ENCODE measurements around the gene HUNK.

HUNK gene

DNA sequence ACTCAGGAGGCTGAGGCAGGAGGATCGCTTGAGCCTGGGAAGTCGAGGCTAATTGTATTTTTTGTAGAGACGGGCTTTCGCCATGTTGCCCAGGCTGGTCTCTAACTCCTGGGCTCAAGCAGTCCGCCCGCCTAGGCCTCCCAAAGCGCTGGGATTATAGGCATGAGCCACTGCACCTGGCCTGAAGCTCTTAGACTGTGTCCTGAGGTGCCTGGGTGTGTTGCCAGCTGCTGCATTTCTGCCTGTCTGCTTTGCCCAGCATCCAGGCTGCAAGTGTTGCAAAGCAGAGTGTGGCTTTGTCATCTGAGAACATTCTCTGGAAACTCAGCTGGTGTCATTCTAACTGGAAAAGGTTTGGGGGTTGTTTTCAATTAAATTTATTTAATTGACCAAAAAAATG is 105.0 kb downstream of the HUNK start:
- Histone ChIP-seq H3K9ac (ENCODE audit: low read length) (no peak overlapping the region), H4K12ac (ENCODE audit: low read depth, low read length) (no peak overlapping the region), H3K36me3 (ENCODE audit: control insufficient read depth in 1 of 2, insufficient read depth in 2 of 2, low read length in 2 of 2) (peaks cover 0 to 4% of the 10 kb centered on the region in 2 experiments), H3K14ac (ENCODE audit: low read length) (no peak overlapping the region), H3K79me2 (ENCODE audit: control insufficient read depth, insufficient read depth, low read length, poor library complexity) (no peaks in the 10 kb centered on the region), H3K4me1 (ENCODE audit: control insufficient read depth in 1 of 2, insufficient read depth in 2 of 2, low read length in 2 of 2) (no peaks in the 10 kb centered on the region), H3K9me3 (ENCODE audit: insufficient read depth, low read depth, low read length) (peaks cover 2% of the 10 kb centered on the region), H3K27me3 (ENCODE audit: insufficient read depth, low read length) (no peaks in the 10 kb centered on the region), H3K4me2 (ENCODE audit: low read length) (no peak overlapping the region), H4K8ac (ENCODE audit: low read depth, low read length) (no peak overlapping the region), H3K4me3 (ENCODE audit: low read depth, low read length) (no peak overlapping the region), H3K4ac (ENCODE audit: low read depth, low read length) (no peak overlapping the region), H3K27ac (ENCODE audit: low read depth, low read length) (no peak overlapping the region), H2AFZ (ENCODE audit: insufficient read depth, low read length, poor library complexity) (no peak overlapping the region), H2BK120ac (ENCODE audit: insufficient read depth, low read length, poor library complexity) (no peak overlapping the region), H2BK12ac (ENCODE audit: low read length) (no peak overlapping the region), H4K91ac (ENCODE audit: low read depth, low read length) (no peak overlapping the region), H2BK5ac (ENCODE audit: low read depth, low read length, poor library complexity) (no peak overlapping the region), H3K18ac (ENCODE audit: low read length) (no peak overlapping the region), H2AK5ac (ENCODE audit: low read length) (no peak overlapping the region), H3K79me1 (ENCODE audit: low read length) (no peaks in the 10 kb centered on the region), H3K23ac (ENCODE audit: low read length) (no peak overlapping the region)
- WGBS (ENCODE audit: extremely low coverage, insufficient coverage, insufficient read length): no CpG with 5 or more reads among the region's 7 CpGs
- no peak for DNase-seq

DNA sequence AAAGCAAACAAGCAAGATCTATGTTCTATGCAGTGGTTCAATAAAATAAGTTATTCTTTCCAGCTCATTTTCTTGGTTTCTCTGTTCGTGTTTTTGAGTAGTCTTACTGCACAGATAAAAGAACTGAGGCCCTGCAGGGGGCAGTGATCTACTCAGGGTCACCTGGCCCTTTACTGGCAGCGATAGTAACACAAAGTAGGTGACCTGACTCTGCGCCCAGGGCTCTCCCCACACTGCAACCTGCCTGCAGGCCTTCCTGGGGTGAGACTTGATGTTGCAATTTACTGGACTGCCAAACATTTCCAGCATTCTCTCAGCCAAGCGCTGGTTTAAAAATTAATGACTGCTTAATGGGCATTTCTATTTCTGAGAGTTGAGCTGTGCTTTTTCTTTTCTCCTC is 110.3 kb downstream of the HUNK start:
- H3K36me3 ChIP-seq (ENCODE audit: control insufficient read depth in 1 of 2, insufficient read depth in 2 of 2, low read length in 2 of 2): peaks cover 0 to 2% of the 10 kb centered on the region in 2 experiments
- no peak overlapping the region for H2AK5ac ChIP-seq (ENCODE audit: low read length)
- H3K23ac ChIP-seq (ENCODE audit: low read length): no peak overlapping the region
- no peaks in the 10 kb centered on the region for H3K9me3 ChIP-seq (ENCODE audit: insufficient read depth, low read depth, low read length)
- H4K8ac ChIP-seq (ENCODE audit: low read depth, low read length): no peak overlapping the region
- no peak overlapping the region for H4K12ac ChIP-seq (ENCODE audit: low read depth, low read length)
- H2BK12ac ChIP-seq (ENCODE audit: low read length): no peak overlapping the region
- H3K79me2 ChIP-seq (ENCODE audit: control insufficient read depth, insufficient read depth, low read length, poor library complexity): no peaks in the 10 kb centered on the region
- H2AFZ ChIP-seq (ENCODE audit: insufficient read depth, low read length, poor library complexity): no peak overlapping the region
- H3K4ac ChIP-seq (ENCODE audit: low read depth, low read length): no peak overlapping the region
- no peak overlapping the region for H3K14ac ChIP-seq (ENCODE audit: low read length)
- no peak overlapping the region for H2BK5ac ChIP-seq (ENCODE audit: low read depth, low read length, poor library complexity)
- no peak overlapping the region for H4K91ac ChIP-seq (ENCODE audit: low read depth, low read length)
- no CpG with 5 or more reads among the region's 4 CpGs for WGBS (ENCODE audit: extremely low coverage, insufficient coverage, insufficient read length)
- no peak for DNase-seq
- no peak overlapping the region for H3K4me2 ChIP-seq (ENCODE audit: low read length)
- no peaks in the 10 kb centered on the region for H3K27me3 ChIP-seq (ENCODE audit: insufficient read depth, low read length)
- H3K79me1 ChIP-seq (ENCODE audit: low read length): no peaks in the 10 kb centered on the region
- H3K4me1 ChIP-seq (ENCODE audit: control insufficient read depth in 1 of 2, insufficient read depth in 2 of 2, low read length in 2 of 2): no peaks in the 10 kb centered on the region
- no peak overlapping the region for H3K18ac ChIP-seq (ENCODE audit: low read length)
- H3K9ac ChIP-seq (ENCODE audit: low read length): no peak overlapping the region
- no peak overlapping the region for H3K4me3 ChIP-seq (ENCODE audit: low read depth, low read length)
- H2BK120ac ChIP-seq (ENCODE audit: insufficient read depth, low read length, poor library complexity): no peak overlapping the region
- H3K27ac ChIP-seq (ENCODE audit: low read depth, low read length): no peak overlapping the region

DNA sequence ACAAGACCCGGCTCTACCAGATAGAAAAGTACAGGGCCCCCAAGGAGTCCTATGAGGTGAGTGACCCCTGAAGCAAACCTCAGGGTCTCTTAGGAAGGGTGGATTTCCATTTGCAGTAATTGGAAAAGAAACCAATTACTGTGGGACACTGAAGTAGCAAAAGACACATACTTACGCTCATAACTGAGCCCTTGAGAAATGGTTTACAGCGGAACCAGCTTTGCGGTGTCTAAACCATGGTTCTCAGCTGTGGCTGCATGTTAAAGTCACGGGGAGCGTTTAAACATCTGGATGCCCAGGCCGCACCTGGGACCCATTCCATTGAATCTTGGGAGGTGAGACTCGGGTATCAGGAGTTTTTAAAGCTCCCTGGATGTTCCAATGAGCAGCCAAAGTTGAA is 110.7 kb downstream of the HUNK start:
- no peak overlapping the region for H2BK120ac ChIP-seq (ENCODE audit: insufficient read depth, low read length, poor library complexity)
- no peaks in the 10 kb centered on the region for H3K79me1 ChIP-seq (ENCODE audit: low read length)
- no peak overlapping the region for H3K4ac ChIP-seq (ENCODE audit: low read depth, low read length)
- peaks cover 0 to 2% of the 10 kb centered on the region in 2 experiments for H3K36me3 ChIP-seq (ENCODE audit: control insufficient read depth in 1 of 2, insufficient read depth in 2 of 2, low read length in 2 of 2)
- no peak overlapping the region for H2BK12ac ChIP-seq (ENCODE audit: low read length)
- H3K4me2 ChIP-seq (ENCODE audit: low read length): no peak overlapping the region
- no CpG with 5 or more reads among the region's 8 CpGs for WGBS (ENCODE audit: extremely low coverage, insufficient coverage, insufficient read length)
- no peak overlapping the region for H4K8ac ChIP-seq (ENCODE audit: low read depth, low read length)
- H3K79me2 ChIP-seq (ENCODE audit: control insufficient read depth, insufficient read depth, low read length, poor library complexity): no peaks in the 10 kb centered on the region
- H3K4me3 ChIP-seq (ENCODE audit: low read depth, low read length): no peak overlapping the region
- no peak overlapping the region for H3K14ac ChIP-seq (ENCODE audit: low read length)
- H3K23ac ChIP-seq (ENCODE audit: low read length): no peak overlapping the region
- H4K91ac ChIP-seq (ENCODE audit: low read depth, low read length): no peak overlapping the region
- H3K27me3 ChIP-seq (ENCODE audit: insufficient read depth, low read length): no peaks in the 10 kb centered on the region
- no peak overlapping the region for H3K18ac ChIP-seq (ENCODE audit: low read length)
- H4K12ac ChIP-seq (ENCODE audit: low read depth, low read length): no peak overlapping the region
- H3K4me1 ChIP-seq (ENCODE audit: control insufficient read depth in 1 of 2, insufficient read depth in 2 of 2, low read length in 2 of 2): no peaks in the 10 kb centered on the region
- H2AK5ac ChIP-seq (ENCODE audit: low read length): no peak overlapping the region
- H2AFZ ChIP-seq (ENCODE audit: insufficient read depth, low read length, poor library complexity): no peak overlapping the region
- H2BK5ac ChIP-seq (ENCODE audit: low read depth, low read length, poor library complexity): no peak overlapping the region
- no peaks in the 10 kb centered on the region for H3K9me3 ChIP-seq (ENCODE audit: insufficient read depth, low read depth, low read length)
- no peak overlapping the region for H3K9ac ChIP-seq (ENCODE audit: low read length)
- H3K27ac ChIP-seq (ENCODE audit: low read depth, low read length): no peak overlapping the region
- no peak for DNase-seq

- Histone ChIP-seq H3K18ac (ENCODE audit: low read length) (no peak overlapping the region), H3K27ac (ENCODE audit: low read depth, low read length) (no peak overlapping the region), H3K79me2 (ENCODE audit: control insufficient read depth, insufficient read depth, low read length, poor library complexity) (no peaks in the 10 kb centered on the region), H4K8ac (ENCODE audit: low read depth, low read length) (no peak overlapping the region), H3K79me1 (ENCODE audit: low read length) (no peaks in the 10 kb centered on the region), H3K4me2 (ENCODE audit: low read length) (no peak overlapping the region), H3K9ac (ENCODE audit: low read length) (no peak overlapping the region), H4K91ac (ENCODE audit: low read depth, low read length) (no peak overlapping the region), H3K4me1 (ENCODE audit: control insufficient read depth in 1 of 2, insufficient read depth in 2 of 2, low read length in 2 of 2) (no peaks in the 10 kb centered on the region), H2BK12ac (ENCODE audit: low read length) (no peak overlapping the region), H4K12ac (ENCODE audit: low read depth, low read length) (no peak overlapping the region), H3K4me3 (ENCODE audit: low read depth, low read length) (no peak overlapping the region), H3K36me3 (ENCODE audit: control insufficient read depth in 1 of 2, insufficient read depth in 2 of 2, low read length in 2 of 2) (peaks cover 0 to 2% of the 10 kb centered on the region in 2 experiments), H3K4ac (ENCODE audit: low read depth, low read length) (no peak overlapping the region), H3K14ac (ENCODE audit: low read length) (no peak overlapping the region), H2AK5ac (ENCODE audit: low read length) (no peak overlapping the region), H3K9me3 (ENCODE audit: insufficient read depth, low read depth, low read length) (no peaks in the 10 kb centered on the region), H3K23ac (ENCODE audit: low read length) (no peak overlapping the region), H3K27me3 (ENCODE audit: insufficient read depth, low read length) (no peaks in the 10 kb centered on the region), H2BK120ac (ENCODE audit: insufficient read depth, low read length, poor library complexity) (no peak overlapping the region), H2BK5ac (ENCODE audit: low read depth, low read length, poor library complexity) (no peak overlapping the region), H2AFZ (ENCODE audit: insufficient read depth, low read length, poor library complexity) (no peak overlapping the region)
- no CpG with 5 or more reads among the region's 7 CpGs for WGBS (ENCODE audit: extremely low coverage, insufficient coverage, insufficient read length)
- DNase-seq: no peak
Measured at GRCh38 chr21:31985398-31985797, 112.6 kb downstream of the HUNK start.

Data from trophoblast cell (in vitro differentiated cells and primary cell).